SIG-M5 treated with dmso at 0.1 percent for 504 hours (cell line): ENCODE results near the gene PTPN12.
A peak's percentile ranks its signal among the peaks of the same experiment; 100 is the strongest.
"Not testable (repeated sequence)": the region's sequence is repeated elsewhere in the genome, so short reads cannot be mapped to it uniquely, and the experiment has no call there.

ENCODE experiments used
- DNase-seq: peaks from one replicate; lab custom pipeline; 2025; ENCODE audit not compliant: unreplicated experiment; lab: John Stamatoyannopoulos, UW

Gene PTPN12

GRCh38 chr7:77576856-77577255, 39.8 kb downstream of the PTPN12 start:
- DNase-seq, result no peak

- peak; percentile 26 for DNase-seq
These were observed 42.7 kb downstream of the PTPN12 start for GRCh38 chr7:77579797-77580196.

GRCh38 chr7:77580762-77581350, 43.8 kb downstream of the PTPN12 start:
- no peak for DNase-seq

GRCh38 chr7:77587272-77587671, 50.2 kb downstream of the PTPN12 start:
- DNase-seq, result no peak

GRCh38 chr7:77600952-77601351, 63.9 kb downstream of the PTPN12 start:
- no peak for DNase-seq

- no peak for DNase-seq
These were observed 69.5 kb downstream of the PTPN12 start for GRCh38 chr7:77606562-77606961.

GRCh38 chr7:77619314-77619713, 82.2 kb downstream of the PTPN12 start:
- no peak for DNase-seq

GRCh38 chr7:77626586-77627308, 89.7 kb downstream of the PTPN12 start:
- DNase-seq, result no peak

GRCh38 chr7:77627309-77627676, 90.2 kb downstream of the PTPN12 start:
- DNase-seq, result no peak

GRCh38 chr7:77629797-77630196, 92.7 kb downstream of the PTPN12 start:
- DNase-seq, result no peak

- DNase-seq, result no peak
These were observed 94.7 kb downstream of the PTPN12 start for GRCh38 chr7:77631820-77632219.

- no peak for DNase-seq
These were observed 107.7 kb downstream of the PTPN12 start for GRCh38 chr7:77644774-77645173.

GRCh38 chr7:77648742-77649338, 111.7 kb downstream of the PTPN12 start:
- DNase-seq, result no peak

- no peak for DNase-seq
These were observed 112.7 kb downstream of the PTPN12 start for GRCh38 chr7:77649716-77650349.

GRCh38 chr7:77651575-77652162, 114.6 kb downstream of the PTPN12 start:
- DNase-seq, result peak; percentile 29

- not testable (repeated sequence) for DNase-seq
These were observed 115.7 kb downstream of the PTPN12 start for GRCh38 chr7:77652826-77653225.

- no peak for DNase-seq
These were observed 116.5 kb downstream of the PTPN12 start for GRCh38 chr7:77653572-77653971.

- DNase-seq, result no peak
These were observed 118.3 kb downstream of the PTPN12 start for GRCh38 chr7:77655356-77655755.

- DNase-seq, result no peak
These were observed 118.9 kb downstream of the PTPN12 start for GRCh38 chr7:77655836-77656455.

GRCh38 chr7:77657427-77658224, 120.5 kb downstream of the PTPN12 start:
- DNase-seq, result peak; percentile 90
